22Rv1 (cell line): ENCODE results near the gene PTPRZ1.
A peak's percentile ranks its signal among the peaks of the same experiment; 100 is the strongest.

Source experiments
- H3K27ac ChIP-seq: fragments of 450-650 bp; 2 replicates; pipeline ENCODE4 v1.5.1; 2017
- ZFX ChIP-seq: fragments of 450-650 bp; IDR thresholded peaks from 2 replicates; pipeline ENCODE4 v1.6.1; 2017; ENCODE audit warnings: antibody characterized with exemption, borderline replicate concordance
- TF ChIP-seq, protein P1 (sequence below): fragments of 450-650 bp; IDR thresholded peaks from 2 replicates; pipeline ENCODE4 v1.5.1; 2017; ENCODE audit warnings: mild to moderate bottlenecking

PTPRZ1 gene

GRCh38 chr7:121985476-121986030 is 112.6 kb downstream of the PTPRZ1 start:
- H3K27ac ChIP-seq: no peak overlapping the region
- TF ChIP-seq ZFX: no peak
- TF ChIP-seq, protein P1, sequence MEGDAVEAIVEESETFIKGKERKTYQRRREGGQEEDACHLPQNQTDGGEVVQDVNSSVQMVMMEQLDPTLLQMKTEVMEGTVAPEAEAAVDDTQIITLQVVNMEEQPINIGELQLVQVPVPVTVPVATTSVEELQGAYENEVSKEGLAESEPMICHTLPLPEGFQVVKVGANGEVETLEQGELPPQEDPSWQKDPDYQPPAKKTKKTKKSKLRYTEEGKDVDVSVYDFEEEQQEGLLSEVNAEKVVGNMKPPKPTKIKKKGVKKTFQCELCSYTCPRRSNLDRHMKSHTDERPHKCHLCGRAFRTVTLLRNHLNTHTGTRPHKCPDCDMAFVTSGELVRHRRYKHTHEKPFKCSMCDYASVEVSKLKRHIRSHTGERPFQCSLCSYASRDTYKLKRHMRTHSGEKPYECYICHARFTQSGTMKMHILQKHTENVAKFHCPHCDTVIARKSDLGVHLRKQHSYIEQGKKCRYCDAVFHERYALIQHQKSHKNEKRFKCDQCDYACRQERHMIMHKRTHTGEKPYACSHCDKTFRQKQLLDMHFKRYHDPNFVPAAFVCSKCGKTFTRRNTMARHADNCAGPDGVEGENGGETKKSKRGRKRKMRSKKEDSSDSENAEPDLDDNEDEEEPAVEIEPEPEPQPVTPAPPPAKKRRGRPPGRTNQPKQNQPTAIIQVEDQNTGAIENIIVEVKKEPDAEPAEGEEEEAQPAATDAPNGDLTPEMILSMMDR: no peak; the same call in 1 of the 2 replicates

- H3K27ac ChIP-seq: peak overlapping the region; percentile 11; the same call in 1 of the 2 replicates
- TF ChIP-seq, protein P1: no peak
- TF ChIP-seq ZFX: no peak
Observed at GRCh38 chr7:121992068-121992467, 119.1 kb downstream of the PTPRZ1 start.

DNA sequence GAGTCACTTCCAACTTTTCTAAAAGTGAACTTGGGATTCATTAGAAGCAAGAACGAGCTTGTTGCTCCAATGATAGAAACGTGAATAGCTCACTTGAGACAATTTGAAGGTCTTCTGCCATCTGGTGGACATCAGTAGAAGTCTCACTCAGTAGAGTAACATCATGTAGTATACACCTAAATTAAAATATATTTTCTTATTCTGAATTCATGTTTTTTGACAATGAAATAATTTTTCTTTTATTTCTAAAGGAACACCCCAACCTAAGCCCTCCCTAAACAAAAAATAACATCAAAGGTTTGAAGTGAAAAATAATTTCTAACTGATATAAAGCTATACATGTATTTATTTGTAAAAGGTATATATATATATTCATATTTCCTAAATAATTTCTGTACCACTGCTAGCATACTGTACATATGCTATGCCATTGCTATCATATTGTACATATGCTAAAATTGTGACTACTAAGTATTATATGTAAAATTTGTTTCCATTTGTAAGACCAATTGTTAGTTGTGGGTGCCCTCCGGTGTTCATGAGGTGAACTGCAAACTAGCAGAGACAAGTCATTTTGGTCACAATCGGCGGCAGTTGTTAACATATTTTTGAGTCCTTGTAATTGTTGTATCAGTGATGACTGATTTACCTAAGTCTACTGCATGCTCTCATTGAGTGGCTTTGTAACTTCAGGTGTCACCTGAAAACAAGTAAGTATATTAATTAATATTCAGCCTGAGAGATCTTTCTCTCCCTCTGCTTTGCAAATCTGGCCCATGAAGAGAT is 121.9 kb downstream of the PTPRZ1 start:
- TF ChIP-seq ZFX: no peak
- TF ChIP-seq, protein P1: peak; percentile 95
- no peak overlapping the region for H3K27ac ChIP-seq

DNA sequence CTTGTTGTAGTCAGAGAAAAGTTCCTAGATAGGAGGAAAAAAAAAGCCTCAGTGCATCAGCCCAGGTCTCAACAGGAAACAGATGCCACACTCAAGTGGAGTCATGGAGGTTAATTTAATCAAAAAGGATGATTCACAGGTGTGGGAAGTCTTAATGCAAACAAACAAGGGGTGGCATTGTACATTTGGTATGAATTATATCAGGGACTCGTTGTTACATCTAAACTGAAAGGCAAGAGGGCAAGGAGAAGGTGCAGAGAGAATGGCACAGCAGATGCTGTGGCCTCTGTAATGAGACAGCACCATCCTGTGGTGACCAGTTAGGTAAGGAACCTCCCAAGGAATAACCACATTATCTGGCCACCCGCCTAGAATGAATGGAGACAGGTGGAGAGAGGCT is 133.7 kb downstream of the PTPRZ1 start:
- H3K27ac ChIP-seq: no peak overlapping the region

GRCh38 chr7:122010116-122010515 is 137.2 kb downstream of the PTPRZ1 start:
- TF ChIP-seq, protein P1: no peak
- TF ChIP-seq ZFX: no peak
- no peak overlapping the region for H3K27ac ChIP-seq

More for the DNA sequence above, 133.7 kb downstream of the PTPRZ1 start:
- TF ChIP-seq, protein P1: 0 out of 2 replicates have a peak, but pooled peaks have one; percentile 13
- TF ChIP-seq ZFX: no peak

DNA sequence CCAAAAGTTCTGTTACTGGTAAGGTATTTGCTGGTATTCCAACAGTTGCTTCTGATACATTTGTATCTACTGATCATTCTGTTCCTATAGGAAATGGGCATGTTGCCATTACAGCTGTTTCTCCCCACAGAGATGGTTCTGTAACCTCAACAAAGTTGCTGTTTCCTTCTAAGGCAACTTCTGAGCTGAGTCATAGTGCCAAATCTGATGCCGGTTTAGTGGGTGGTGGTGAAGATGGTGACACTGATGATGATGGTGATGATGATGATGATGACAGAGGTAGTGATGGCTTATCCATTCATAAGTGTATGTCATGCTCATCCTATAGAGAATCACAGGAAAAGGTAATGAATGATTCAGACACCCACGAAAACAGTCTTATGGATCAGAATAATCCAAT is 140.1 kb downstream of the PTPRZ1 start:
- no peak overlapping the region for H3K27ac ChIP-seq
- TF ChIP-seq, protein P1: no peak
- TF ChIP-seq ZFX: no peak

GRCh38 chr7:122013630-122014029 is 140.7 kb downstream of the PTPRZ1 start:
- TF ChIP-seq, protein P1: no peak
- TF ChIP-seq ZFX: no peak

More at GRCh38 chr7:122013630-122014029, 140.7 kb downstream of the PTPRZ1 start:
- no peak overlapping the region for H3K27ac ChIP-seq
